SU-DHL-6 (cell line): ENCODE results near the gene CPSF4L.

Source experiments
- H2AFZ ChIP-seq: fragments of 200-600 bp; sonication (generic); 2 replicates; pipeline ENCODE4 v1.6.1; 2014; ENCODE audit warnings: low read depth, mild to moderate bottlenecking, moderate library complexity, mixed read lengths, antibody characterized with exemption, low read length; ENCODE audit not compliant: severe bottlenecking
- H3F3A ChIP-seq: fragments of 200-600 bp; shearing (Covaris generic); 2 replicates; pipeline ENCODE4 v1.6.0; 2016; ENCODE audit warnings: antibody characterized with exemption, mild to moderate bottlenecking; ENCODE audit not compliant: insufficient read depth
- H3K27ac ChIP-seq: fragments of 200-600 bp; sonication (generic); 2 replicates; pipeline ENCODE4 v1.5.1; 2016; ENCODE audit warnings: low read depth, mild to moderate bottlenecking, low read length, moderate library complexity, mixed read lengths
- H3K27me3 ChIP-seq: fragments of 200-600 bp; sonication (generic), shearing (Covaris generic); 2 replicates; pipeline ENCODE4 v1.6.0; 2014; ENCODE audit warnings: mild to moderate bottlenecking, low read length
- H3K36me3 ChIP-seq: fragments of 200-600 bp; sonication (generic); 2 replicates; pipeline ENCODE4 v1.6.1; 2014; ENCODE audit warnings: mild to moderate bottlenecking, low read length, mixed read lengths
- H3K4me2 ChIP-seq: fragments of 300-600, 200-600 bp; shearing (Covaris generic), sonication (generic); 2 replicates; pipeline ENCODE4 v1.6.0; 2014; ENCODE audit warnings: low read length, low read depth, mild to moderate bottlenecking; ENCODE audit not compliant: poor library complexity, severe bottlenecking
- H3K4me3 ChIP-seq: fragments of 200-600 bp; sonication (generic); 2 replicates; pipeline ENCODE4 v1.5.1; 2014; ENCODE audit warnings: antibody characterized with exemption, low read length, mild to moderate bottlenecking, mixed read lengths; ENCODE audit not compliant: insufficient read depth, poor library complexity, severe bottlenecking
- H3K79me2 ChIP-seq: fragments of 200-600 bp; sonication (generic); 2 replicates; pipeline ENCODE4 v1.6.1; 2014; ENCODE audit warnings: mild to moderate bottlenecking, low read length, moderate library complexity; ENCODE audit not compliant: insufficient read depth
- H3K9ac ChIP-seq: fragments of 200-600 bp; sonication (generic); 2 replicates; pipeline ENCODE4 v1.7.0; 2014; ENCODE audit warnings: mild to moderate bottlenecking, low read length
- H3K9me2 ChIP-seq: fragments of 200-600 bp; sonication (generic); replicated peaks from 2 replicates; pipeline ENCODE4 v1.6.1; 2014; ENCODE audit warnings: low read length; ENCODE audit not compliant: insufficient read depth
- H3K9me3 ChIP-seq: fragments of 200-600 bp; sonication (generic); 2 replicates; pipeline ENCODE4 v1.6.1; 2014; ENCODE audit warnings: low read length, mixed read lengths; ENCODE audit not compliant: insufficient read depth
- H4K20me1 ChIP-seq: fragments of 200-600 bp; sonication (generic); 2 replicates; pipeline ENCODE4 v1.6.1; 2014; ENCODE audit warnings: low read depth, mild to moderate bottlenecking, antibody characterized with exemption, low read length, moderate library complexity, mixed read lengths
- EZH2phosphoT487 ChIP-seq: fragments of 200-600 bp; sonication (generic), shearing (Covaris generic); conservative IDR thresholded peaks from 2 replicates; pipeline ENCODE4 v1.6.1; 2018; ENCODE audit warnings: mild to moderate bottlenecking, antibody characterized with exemption, low read length, moderate library complexity, mixed read lengths
- TF ChIP-seq, protein P1 (sequence below): fragments of 200-600 bp; sonication (generic); IDR thresholded peaks from one replicate; pipeline ENCODE4 v1.5.1; 2017; ENCODE audit warnings: antibody characterized with exemption, mild to moderate bottlenecking, low read length, moderate library complexity; ENCODE audit not compliant: insufficient read depth, poor library complexity, severe bottlenecking

CPSF4L gene

GRCh38 chr17:73283841-73284282, 22.2 kb upstream of the CPSF4L start:
- TF ChIP-seq EZH2phosphoT487, result no peak
- TF ChIP-seq, protein P1, sequence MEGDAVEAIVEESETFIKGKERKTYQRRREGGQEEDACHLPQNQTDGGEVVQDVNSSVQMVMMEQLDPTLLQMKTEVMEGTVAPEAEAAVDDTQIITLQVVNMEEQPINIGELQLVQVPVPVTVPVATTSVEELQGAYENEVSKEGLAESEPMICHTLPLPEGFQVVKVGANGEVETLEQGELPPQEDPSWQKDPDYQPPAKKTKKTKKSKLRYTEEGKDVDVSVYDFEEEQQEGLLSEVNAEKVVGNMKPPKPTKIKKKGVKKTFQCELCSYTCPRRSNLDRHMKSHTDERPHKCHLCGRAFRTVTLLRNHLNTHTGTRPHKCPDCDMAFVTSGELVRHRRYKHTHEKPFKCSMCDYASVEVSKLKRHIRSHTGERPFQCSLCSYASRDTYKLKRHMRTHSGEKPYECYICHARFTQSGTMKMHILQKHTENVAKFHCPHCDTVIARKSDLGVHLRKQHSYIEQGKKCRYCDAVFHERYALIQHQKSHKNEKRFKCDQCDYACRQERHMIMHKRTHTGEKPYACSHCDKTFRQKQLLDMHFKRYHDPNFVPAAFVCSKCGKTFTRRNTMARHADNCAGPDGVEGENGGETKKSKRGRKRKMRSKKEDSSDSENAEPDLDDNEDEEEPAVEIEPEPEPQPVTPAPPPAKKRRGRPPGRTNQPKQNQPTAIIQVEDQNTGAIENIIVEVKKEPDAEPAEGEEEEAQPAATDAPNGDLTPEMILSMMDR, result no peak
- Histone ChIP-seq H3K9me2 (no peaks in the 10 kb centered on the region), H3F3A (no peaks in the 10 kb centered on the region), H3K27me3 (no peaks in the 10 kb centered on the region), H3K36me3 (no peaks in the 10 kb centered on the region), H3K79me2 (no peaks in the 10 kb centered on the region), H3K9ac (no peak overlapping the region), H4K20me1 (no peaks in the 10 kb centered on the region), H2AFZ (no peak overlapping the region), H3K4me2 (no peak overlapping the region), H3K4me3 (no peak overlapping the region), H3K27ac (no peak overlapping the region), H3K9me3 (no peaks in the 10 kb centered on the region)

- Histone ChIP-seq H3K27ac (no peak overlapping the region), H3K27me3 (no peaks in the 10 kb centered on the region), H3K9me2 (no peaks in the 10 kb centered on the region), H2AFZ (no peak overlapping the region), H3K9me3 (no peaks in the 10 kb centered on the region), H4K20me1 (no peaks in the 10 kb centered on the region), H3K36me3 (no peaks in the 10 kb centered on the region), H3K9ac (no peak overlapping the region), H3F3A (no peaks in the 10 kb centered on the region), H3K79me2 (no peaks in the 10 kb centered on the region), H3K4me3 (no peak overlapping the region), H3K4me2 (no peak overlapping the region)
- TF ChIP-seq, protein P1, result no peak
- no peak for TF ChIP-seq EZH2phosphoT487
Observed at GRCh38 chr17:73283250-73283649, 21.6 kb upstream of the CPSF4L start.

GRCh38 chr17:73282629-73283028, 20.9 kb upstream of the CPSF4L start:
- TF ChIP-seq, protein P1, result no peak
- no peak for TF ChIP-seq EZH2phosphoT487
- Histone ChIP-seq H2AFZ (no peak overlapping the region), H3F3A (no peaks in the 10 kb centered on the region), H3K4me3 (no peak overlapping the region), H3K79me2 (no peaks in the 10 kb centered on the region), H4K20me1 (no peaks in the 10 kb centered on the region), H3K9ac (no peak overlapping the region), H3K27ac (no peak overlapping the region), H3K4me2 (no peak overlapping the region), H3K9me2 (no peaks in the 10 kb centered on the region), H3K27me3 (no peaks in the 10 kb centered on the region), H3K9me3 (no peaks in the 10 kb centered on the region), H3K36me3 (no peaks in the 10 kb centered on the region)

DNA sequence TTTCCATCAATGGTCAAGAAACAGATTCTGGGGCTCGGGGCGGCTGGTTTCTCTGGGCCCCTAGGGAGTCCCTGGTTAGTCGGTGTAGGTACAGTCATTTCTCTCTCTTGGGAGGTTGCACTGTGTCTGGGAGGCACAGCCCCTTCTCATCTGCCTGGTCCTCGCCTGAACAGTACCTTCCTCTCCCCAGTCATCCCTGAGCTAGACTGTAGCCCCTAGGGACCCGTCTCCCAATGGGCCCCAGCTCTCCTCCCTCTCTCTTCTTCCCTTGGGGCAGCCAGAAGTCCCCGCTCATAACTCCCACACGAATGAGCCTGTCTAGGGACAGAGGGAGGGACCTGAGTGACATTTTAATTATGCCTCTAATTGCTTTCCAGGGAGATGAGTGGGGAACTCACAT, 20.2 kb upstream of the CPSF4L start:
- H3K4me3 ChIP-seq, result no peak overlapping the region
- no peaks in the 10 kb centered on the region for H3F3A ChIP-seq
- no peaks in the 10 kb centered on the region for H4K20me1 ChIP-seq
- H3K27me3 ChIP-seq, result no peaks in the 10 kb centered on the region
- no peaks in the 10 kb centered on the region for H3K9me3 ChIP-seq
- no peak overlapping the region for H3K9ac ChIP-seq
- no peak overlapping the region for H3K4me2 ChIP-seq
- H3K79me2 ChIP-seq, result no peaks in the 10 kb centered on the region
- no peaks in the 10 kb centered on the region for H3K36me3 ChIP-seq
- H2AFZ ChIP-seq, result no peak overlapping the region
- no peak overlapping the region for H3K27ac ChIP-seq
- TF ChIP-seq, protein P1, result no peak
- no peak for TF ChIP-seq EZH2phosphoT487
- H3K9me2 ChIP-seq, result no peaks in the 10 kb centered on the region
